Osteoblast (primary cell): Measurements from ENCODE around the gene LHFPL3. TPM values are rescaled to one million over a fixed set of nuclear protein-coding genes. Genes with fewer than 3 reads are reported as not detected.
A peak's percentile ranks its signal among the peaks of the same experiment; 100 is the strongest.

Source experiments
- DNase-seq: peaks from one replicate; pipeline ENCODE4 v3.0.0; 2011; ENCODE audit warnings: low spot score, mixed read lengths; ENCODE audit not compliant: insufficient read length; ENCODE audit errors: missing footprints
- H2AFZ ChIP-seq: 2 replicates; pipeline ENCODE4 v1.6.0; 2011; ENCODE audit warnings: mild to moderate bottlenecking, low read length
- H3K27ac ChIP-seq: 2 replicates; pipeline ENCODE4 v1.5.1; 2011; ENCODE audit warnings: mild to moderate bottlenecking, low read depth, low read length, moderate library complexity
- H3K27me3 ChIP-seq: 2 replicates; pipeline ENCODE4 v1.6.0; 2012; ENCODE audit warnings: mild to moderate bottlenecking, control low read depth, inconsistent platforms, low read length, moderate library complexity; ENCODE audit not compliant: insufficient read depth
- H3K36me3 ChIP-seq: 2 replicates; pipeline ENCODE4 v1.5.1; 2011; ENCODE audit warnings: mild to moderate bottlenecking, low read length, control low read depth, moderate library complexity; ENCODE audit not compliant: insufficient read depth
- H3K4me1 ChIP-seq: 2 replicates; pipeline ENCODE4 v1.5.1; 2011; ENCODE audit warnings: mild to moderate bottlenecking, low read length, control low read depth, moderate library complexity; ENCODE audit not compliant: insufficient read depth
- H3K4me2 ChIP-seq: 2 replicates; pipeline ENCODE4 v1.6.0; 2011; ENCODE audit warnings: mild to moderate bottlenecking, low read length; ENCODE audit not compliant: insufficient read depth
- H3K4me3 ChIP-seq: fragments of 200-600 bp; sonication (generic); 3 replicates; pipeline ENCODE4 v1.5.1; 2012; ENCODE audit warnings: mild to moderate bottlenecking, low read length, inconsistent platforms; ENCODE audit not compliant: insufficient read depth
- H3K79me2 ChIP-seq: 2 replicates; pipeline ENCODE4 v1.6.0; 2012; ENCODE audit warnings: mild to moderate bottlenecking, low read length, control low read depth, inconsistent platforms; ENCODE audit not compliant: insufficient read depth
- H3K9me3 ChIP-seq: 2 replicates; pipeline ENCODE4 v1.5.1; 2011; ENCODE audit warnings: low read depth, low read length, control low read depth
- H4K20me1 ChIP-seq: 2 replicates; pipeline ENCODE4 v1.6.0; 2012; ENCODE audit warnings: mild to moderate bottlenecking, low read length, control low read depth; ENCODE audit not compliant: insufficient read depth
- total RNA-seq: library from RNA; depleted of rRNA; stranded (reverse); fragments of >200 nt; gene quantifications from 2 replicates; pipeline ENCODE4 v1.2.3, GENCODE V29; 2012
- TF ChIP-seq, protein P1 (sequence below): IDR thresholded peaks from 2 replicates; pipeline ENCODE4 v1.5.1; 2011; ENCODE audit warnings: mild to moderate bottlenecking, low read depth, low read length, moderate library complexity; ENCODE audit errors: extremely low read depth

Gene LHFPL3
- total RNA-seq, 1 donor = not detected

DNA sequence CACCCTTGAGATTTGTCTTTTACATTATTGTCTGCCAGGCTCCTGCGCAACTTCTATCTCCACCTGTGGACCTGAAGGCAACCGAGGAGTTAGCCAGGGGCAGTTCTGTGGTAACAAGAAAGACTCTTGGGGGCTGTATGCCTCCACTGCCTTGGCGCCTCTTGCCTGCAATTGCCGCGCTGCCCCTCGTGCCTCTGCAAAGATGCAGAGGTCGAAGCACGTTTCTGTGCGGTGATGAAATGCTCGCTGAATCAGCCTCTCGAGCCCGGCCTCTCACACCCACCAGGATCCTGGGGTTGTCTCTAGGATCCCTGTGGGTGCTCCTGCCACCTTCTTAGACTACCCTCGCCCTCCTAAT lies 486 bp upstream of the LHFPL3 start:
- no peaks in the 10 kb centered on the region for H3K36me3 ChIP-seq
- H3K79me2 ChIP-seq = no peaks in the 10 kb centered on the region
- H3K27me3 ChIP-seq = peaks cover 35% of the 10 kb centered on the region
- no peak overlapping the region for H3K4me3 ChIP-seq
- H3K9me3 ChIP-seq = no peaks in the 10 kb centered on the region
- no peak overlapping the region for H3K27ac ChIP-seq
- no peak overlapping the region for H3K4me2 ChIP-seq
- H4K20me1 ChIP-seq = no peaks in the 10 kb centered on the region
- H3K4me1 ChIP-seq = no peaks in the 10 kb centered on the region
- H2AFZ ChIP-seq = no peak overlapping the region
- TF ChIP-seq, protein P1, sequence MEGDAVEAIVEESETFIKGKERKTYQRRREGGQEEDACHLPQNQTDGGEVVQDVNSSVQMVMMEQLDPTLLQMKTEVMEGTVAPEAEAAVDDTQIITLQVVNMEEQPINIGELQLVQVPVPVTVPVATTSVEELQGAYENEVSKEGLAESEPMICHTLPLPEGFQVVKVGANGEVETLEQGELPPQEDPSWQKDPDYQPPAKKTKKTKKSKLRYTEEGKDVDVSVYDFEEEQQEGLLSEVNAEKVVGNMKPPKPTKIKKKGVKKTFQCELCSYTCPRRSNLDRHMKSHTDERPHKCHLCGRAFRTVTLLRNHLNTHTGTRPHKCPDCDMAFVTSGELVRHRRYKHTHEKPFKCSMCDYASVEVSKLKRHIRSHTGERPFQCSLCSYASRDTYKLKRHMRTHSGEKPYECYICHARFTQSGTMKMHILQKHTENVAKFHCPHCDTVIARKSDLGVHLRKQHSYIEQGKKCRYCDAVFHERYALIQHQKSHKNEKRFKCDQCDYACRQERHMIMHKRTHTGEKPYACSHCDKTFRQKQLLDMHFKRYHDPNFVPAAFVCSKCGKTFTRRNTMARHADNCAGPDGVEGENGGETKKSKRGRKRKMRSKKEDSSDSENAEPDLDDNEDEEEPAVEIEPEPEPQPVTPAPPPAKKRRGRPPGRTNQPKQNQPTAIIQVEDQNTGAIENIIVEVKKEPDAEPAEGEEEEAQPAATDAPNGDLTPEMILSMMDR = no peak
- no peak for DNase-seq

DNA sequence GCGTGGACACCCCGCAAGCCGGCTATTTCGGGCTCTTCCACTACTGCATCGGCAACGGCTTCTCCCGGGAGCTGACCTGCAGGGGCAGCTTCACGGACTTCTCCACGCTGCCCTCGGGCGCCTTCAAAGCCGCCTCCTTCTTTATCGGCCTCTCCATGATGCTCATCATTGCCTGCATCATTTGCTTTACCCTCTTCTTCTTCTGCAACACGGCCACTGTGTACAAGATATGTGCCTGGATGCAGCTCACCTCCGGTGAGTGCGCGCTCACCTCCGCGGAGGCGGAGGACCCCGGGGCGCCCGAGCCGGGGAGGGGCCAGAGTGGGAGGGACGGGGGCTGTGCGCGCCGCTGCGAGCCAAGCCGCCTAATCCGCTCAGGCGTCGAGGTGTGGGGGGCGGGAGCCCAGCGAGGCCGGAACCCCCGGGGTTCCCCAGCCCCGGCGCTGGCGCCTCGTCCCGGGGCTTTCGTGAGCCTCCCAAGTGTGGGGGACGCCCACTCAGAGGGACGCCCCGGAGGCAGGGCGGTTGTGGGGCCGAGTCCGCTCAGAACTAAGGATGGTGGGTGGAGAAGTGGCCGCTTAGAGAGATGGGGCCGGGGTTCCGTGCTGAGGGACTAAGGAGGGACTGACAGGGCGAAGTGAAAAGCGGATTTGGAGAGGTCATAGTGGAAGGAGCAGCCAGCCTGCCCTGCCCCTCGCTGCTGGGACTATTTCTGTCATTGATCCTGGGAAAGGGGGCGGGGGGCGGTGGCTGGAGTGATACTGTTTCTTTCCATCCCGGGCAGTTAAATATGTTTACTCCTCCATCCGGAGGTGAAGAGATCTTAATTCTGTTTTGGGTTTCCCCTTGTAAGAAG lies 795 bp downstream of the LHFPL3 start:
- no peak overlapping the region for H2AFZ ChIP-seq

DNA sequence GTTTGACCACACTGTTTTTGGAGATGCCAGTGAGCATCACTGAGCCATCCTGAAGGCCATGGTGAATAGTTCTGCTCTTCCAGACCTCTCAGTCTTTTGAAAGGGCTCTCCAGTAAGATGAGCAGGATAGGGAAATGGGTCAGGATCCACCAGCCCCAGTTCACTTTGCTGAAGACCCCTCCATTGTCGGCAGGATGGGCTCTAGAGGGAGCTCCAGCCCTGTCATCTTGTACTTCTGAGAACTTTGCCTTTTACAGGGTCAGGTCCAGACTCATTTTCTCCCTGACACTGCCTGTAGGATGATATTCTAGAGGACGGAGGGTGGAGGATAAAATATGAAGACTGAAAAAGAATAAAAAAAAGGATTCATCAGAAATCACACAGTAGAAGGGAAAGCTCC lies 13.1 kb downstream of the LHFPL3 start:
- no peaks in the 10 kb centered on the region for H3K79me2 ChIP-seq

More for the DNA sequence above, 795 bp downstream of the LHFPL3 start:
- TF ChIP-seq, protein P1 = no peak
- H3K36me3 ChIP-seq = no peaks in the 10 kb centered on the region
- peak; percentile 59 for DNase-seq
- no peaks in the 10 kb centered on the region for H3K9me3 ChIP-seq
- H3K79me2 ChIP-seq = no peaks in the 10 kb centered on the region
- H4K20me1 ChIP-seq = no peaks in the 10 kb centered on the region
- H3K27me3 ChIP-seq = peaks cover 35% of the 10 kb centered on the region
- no peak overlapping the region for H3K4me3 ChIP-seq
- H3K27ac ChIP-seq = no peak overlapping the region
- H3K4me2 ChIP-seq = no peak overlapping the region
- no peaks in the 10 kb centered on the region for H3K4me1 ChIP-seq

DNA sequence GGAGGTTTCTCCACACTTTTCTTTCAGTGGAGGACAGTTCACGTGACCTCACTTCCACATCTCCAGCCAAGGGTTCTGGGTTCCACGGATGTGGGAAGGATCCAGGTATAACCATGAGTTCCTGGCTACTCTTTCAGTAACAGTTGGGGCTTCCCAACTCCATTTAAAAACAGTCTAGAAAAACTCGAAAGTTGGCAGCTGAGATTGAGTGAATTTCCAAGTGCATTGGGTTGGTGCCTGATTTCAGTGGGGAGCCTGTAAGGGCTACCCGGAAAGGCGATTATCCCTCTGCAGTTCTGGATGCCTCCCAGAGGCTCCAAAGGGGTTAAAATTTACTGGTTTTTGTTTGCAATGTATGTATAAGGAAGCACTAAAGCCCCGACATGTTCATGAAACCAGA lies 24.3 kb downstream of the LHFPL3 start:
- no peak for DNase-seq
- Histone ChIP-seq H3K27ac (no peak overlapping the region), H3K4me2 (no peak overlapping the region), H3K4me1 (no peaks in the 10 kb centered on the region), H3K27me3 (no peaks in the 10 kb centered on the region), H4K20me1 (no peaks in the 10 kb centered on the region), H2AFZ (no peak overlapping the region), H3K9me3 (no peaks in the 10 kb centered on the region), H3K79me2 (no peaks in the 10 kb centered on the region), H3K4me3 (no peak overlapping the region), H3K36me3 (no peaks in the 10 kb centered on the region)
- TF ChIP-seq, protein P1 = no peak

More for the DNA sequence above, 13.1 kb downstream of the LHFPL3 start:
- Histone ChIP-seq H3K4me2 (no peak overlapping the region), H3K27me3 (no peaks in the 10 kb centered on the region), H3K4me3 (no peak overlapping the region), H3K36me3 (no peaks in the 10 kb centered on the region), H3K9me3 (no peaks in the 10 kb centered on the region), H4K20me1 (no peaks in the 10 kb centered on the region), H3K27ac (no peak overlapping the region), H2AFZ (no peak overlapping the region), H3K4me1 (no peaks in the 10 kb centered on the region)
- TF ChIP-seq, protein P1 = no peak
- DNase-seq = no peak
